Astrocyte of the hippocampus (primary cell): Measurements from ENCODE around the gene MRPL23.

Source experiments
- DNase-seq: peaks from one replicate; pipeline ENCODE4 v3.0.0; 2011; ENCODE audit warnings: low read depth, low spot score

The MRPL23 gene

GRCh38 chr11:1933416-1934334 lies 13.5 kb upstream of the MRPL23 start:
- DNase-seq, result no peak

- DNase-seq, result no peak
Observed at GRCh38 chr11:1934335-1935155, 12.6 kb upstream of the MRPL23 start.

- DNase-seq, result no peak
Observed at GRCh38 chr11:1935156-1936071, 11.7 kb upstream of the MRPL23 start.

GRCh38 chr11:1936072-1936780 lies 10.9 kb upstream of the MRPL23 start:
- no peak for DNase-seq

- DNase-seq, result no peak
Observed at GRCh38 chr11:1936781-1937615, 10.1 kb upstream of the MRPL23 start.

- no peak for DNase-seq
Observed at GRCh38 chr11:1937616-1938342, 9.4 kb upstream of the MRPL23 start.

- DNase-seq, result no peak
Observed at GRCh38 chr11:1938343-1939005, 8.7 kb upstream of the MRPL23 start.

- DNase-seq, result no peak
Observed at GRCh38 chr11:1939006-1939625, 8.0 kb upstream of the MRPL23 start.

GRCh38 chr11:1939788-1940187 lies 7.3 kb upstream of the MRPL23 start:
- peak; percentile 34 for DNase-seq

GRCh38 chr11:1942558-1943260 lies 4.4 kb upstream of the MRPL23 start:
- DNase-seq, result no peak

- no peak for DNase-seq
Observed at GRCh38 chr11:1943576-1943975, 3.6 kb upstream of the MRPL23 start.

GRCh38 chr11:1943977-1944376 lies 3.2 kb upstream of the MRPL23 start:
- DNase-seq, result peak; percentile 31

- no peak for DNase-seq
Observed at GRCh38 chr11:1947592-1948237, 583 bp downstream of the MRPL23 start.

GRCh38 chr11:1948389-1948788 lies 1.3 kb downstream of the MRPL23 start:
- DNase-seq, result no peak

GRCh38 chr11:1949302-1949701 lies 2.2 kb downstream of the MRPL23 start:
- DNase-seq, result no peak

GRCh38 chr11:1949922-1950321 lies 2.8 kb downstream of the MRPL23 start:
- DNase-seq, result no peak

- DNase-seq, result no peak
Observed at GRCh38 chr11:1952806-1953482, 5.8 kb downstream of the MRPL23 start.
